BJ (cell line): ENCODE data around the gene RTEL1. TPM values are rescaled to one million over a fixed set of nuclear protein-coding genes. Genes with fewer than 3 reads are reported as not detected.

Experiments used
- CTCF ChIA-PET: fragments of 350-600 bp; formaldehyde crosslinking; extraction: SDS; loops from one replicate; lab custom pipeline; 2021; ENCODE audit warnings: antibody characterized with exemption, inconsistent platforms; lab: Yijun Ruan, JAX
- POLR2A ChIA-PET: fragments of 300-600 bp; sonication (Branson Sonifier 250); formaldehyde crosslinking; extraction: SDS; loops from one replicate; lab custom pipeline; 2021; ENCODE audit warnings: antibody characterized with exemption; lab: Charles Lee
- DNase-seq: peaks from one replicate; pipeline ENCODE4 v3.0.0-alpha.2; 2011; ENCODE audit warnings: low read depth
- H3K27me3 ChIP-seq: 2 replicates; pipeline ENCODE4 v1.6.0; 2011; ENCODE audit warnings: low read length; ENCODE audit not compliant: control insufficient read depth, insufficient read depth
- H3K36me3 ChIP-seq: 2 replicates; pipeline ENCODE4 v1.5.1; 2011; ENCODE audit warnings: low read length; ENCODE audit not compliant: control insufficient read depth, insufficient read depth
- H3K4me3 ChIP-seq: 2 replicates; pipeline ENCODE4 v1.5.1; 2011; ENCODE audit warnings: low read depth, mild to moderate bottlenecking, control low read depth, low read length
- CTCF ChIP-seq: IDR thresholded peaks from 2 replicates; pipeline ENCODE4 v1.5.1; 2011; ENCODE audit warnings: low read depth, mild to moderate bottlenecking, control low read depth, inconsistent platforms, low read length, moderate library complexity; ENCODE audit not compliant: insufficient read depth
- polyA plus RNA-seq: library from polyadenylated mRNA; depleted of rRNA; stranded (reverse); fragments of >200 nt; gene quantifications from 2 replicates; pipeline ENCODE4 v1.2.3, GENCODE V29; 2011

RTEL1 gene
- polyA plus RNA-seq, 1 experiment, result 18.3 TPM

- CTCF ChIA-PET, result no interaction called here
- H3K4me3 ChIP-seq, result no peak overlapping the region
- no peak for DNase-seq
- TF ChIP-seq CTCF, result no peak
- no peaks in the 10 kb centered on the region for H3K27me3 ChIP-seq
- peaks cover 31% of the 10 kb centered on the region for H3K36me3 ChIP-seq
- POLR2A ChIA-PET, result no interaction called here
Observed at GRCh38 chr20:63702036-63702665, 44.0 kb downstream of the RTEL1 start.

- no peak for DNase-seq
- no peak for TF ChIP-seq CTCF
- Histone ChIP-seq H3K27me3 (no peaks in the 10 kb centered on the region), H3K36me3 (peaks cover 27% of the 10 kb centered on the region), H3K4me3 (no peak overlapping the region)
- ChIA-PET CTCF (no interaction called here), POLR2A (no interaction called here)
Observed at GRCh38 chr20:63702751-63703470, 44.8 kb downstream of the RTEL1 start.

- no peak for TF ChIP-seq CTCF
- no peaks in the 10 kb centered on the region for H3K27me3 ChIP-seq
- DNase-seq, result no peak
- ChIA-PET POLR2A (no interaction called here), CTCF (no interaction called here)
- H3K36me3 ChIP-seq, result peaks cover 27% of the 10 kb centered on the region
- H3K4me3 ChIP-seq, result no peak overlapping the region
Observed at GRCh38 chr20:63703471-63703975, 45.4 kb downstream of the RTEL1 start.

GRCh38 chr20:63703976-63704748 lies 46.0 kb downstream of the RTEL1 start:
- CTCF ChIA-PET, result no interaction called here
- POLR2A ChIA-PET, result no interaction called here
- Histone ChIP-seq H3K4me3 (no peak overlapping the region), H3K36me3 (peaks cover 29% of the 10 kb centered on the region), H3K27me3 (no peaks in the 10 kb centered on the region)
- DNase-seq, result no peak
- TF ChIP-seq CTCF, result no peak

- no peak for DNase-seq
- no peaks in the 10 kb centered on the region for H3K27me3 ChIP-seq
- peaks cover 29% of the 10 kb centered on the region for H3K36me3 ChIP-seq
- CTCF ChIA-PET, result no interaction called here
- POLR2A ChIA-PET, result no interaction called here
- no peak overlapping the region for H3K4me3 ChIP-seq
- TF ChIP-seq CTCF, result no peak
Observed at GRCh38 chr20:63704749-63705117, 46.6 kb downstream of the RTEL1 start.
